ENCODE data around the gene RPA1.

The RPA1 gene

GRCh38 chr17:1947743-1948516 lies 118.1 kb downstream of the RPA1 start:
- H3K27ac ChIP-seq (ENCODE audit: insufficient read depth, low read depth, low read length, poor library complexity, severe bottlenecking): no peak overlapping the region
- no peaks in the 10 kb centered on the region for H3K9me3 ChIP-seq (ENCODE audit: control insufficient read depth, low read length)
- 88% methylated on average over 22 of the region's 22 CpGs for WGBS, 2 experiments
- H3K4me3 ChIP-seq (ENCODE audit: insufficient read depth, low read depth, low read length): no peak overlapping the region
- H3K27me3 ChIP-seq (ENCODE audit: control insufficient read depth, insufficient read depth, low read length, poor library complexity, severe bottlenecking): no peaks in the 10 kb centered on the region
- H3K36me3 ChIP-seq (ENCODE audit: control insufficient read depth, insufficient read depth, low read length): no peaks in the 10 kb centered on the region
- H3K4me1 ChIP-seq (ENCODE audit: control insufficient read depth, insufficient read depth, low read length): peaks cover 29% of the 10 kb centered on the region

- 92 to 94% methylated on average over 14 of the region's 14 CpGs for WGBS, 2 experiments
- no peaks in the 10 kb centered on the region for H3K27me3 ChIP-seq (ENCODE audit: control insufficient read depth, insufficient read depth, low read length, poor library complexity, severe bottlenecking)
- H3K4me1 ChIP-seq (ENCODE audit: control insufficient read depth, insufficient read depth, low read length): peaks cover 29% of the 10 kb centered on the region
- H3K27ac ChIP-seq (ENCODE audit: insufficient read depth, low read depth, low read length, poor library complexity, severe bottlenecking): no peak overlapping the region
- no peaks in the 10 kb centered on the region for H3K9me3 ChIP-seq (ENCODE audit: control insufficient read depth, low read length)
- no peaks in the 10 kb centered on the region for H3K36me3 ChIP-seq (ENCODE audit: control insufficient read depth, insufficient read depth, low read length)
- H3K4me3 ChIP-seq (ENCODE audit: insufficient read depth, low read depth, low read length): no peak overlapping the region
Observed at GRCh38 chr17:1948517-1948825, 118.7 kb downstream of the RPA1 start.

All from ectodermal cell (in vitro differentiated cells).